Psoas muscle (tissue), 8 donors: ENCODE data around the gene MMP23B. TPM values are rescaled to one million over a fixed set of nuclear protein-coding genes. Genes with fewer than 3 reads are reported as not detected.
A peak's percentile ranks its signal among the peaks of the same experiment; 100 is the strongest.

Experiments used
- ATAC-seq, 4 donors: fragments of 200-7000 bp; cut with Tn5 transposase; one replicate each; pipeline ENCODE4 v1.9.1; 2020; ENCODE audit warnings: moderate library complexity in 3 of 4, mild to moderate bottlenecking in 2 of 4
- DNase-seq, 2 donors: peaks; one replicate each; pipeline ENCODE4 v3.0.0-alpha.2; 2020
- H3K27ac ChIP-seq: fragments of 200-600 bp; one replicate; pipeline ENCODE4 v1.8.0; 2022
- H3K27me3 ChIP-seq, 3 donors: fragments of 200-600 bp in 1 of 3; one replicate each; pipeline versions ENCODE4 v1.6.1 to v1.8.0; 2013 to 2022; ENCODE audit warnings: low read length in 2 of 3, mild to moderate bottlenecking in 2 of 3, moderate library complexity in 1 of 3; ENCODE audit not compliant: insufficient read depth in 3 of 3
- H3K36me3 ChIP-seq, 2 donors: fragments of 200-600 bp in 1 of 2; one replicate each; pipeline versions ENCODE4 v1.6.1 to v1.8.0; 2013 to 2022; ENCODE audit warnings: low read depth in 1 of 2, mild to moderate bottlenecking in 1 of 2, moderate library complexity in 1 of 2; ENCODE audit not compliant: insufficient read depth in 1 of 2
- H3K4me1 ChIP-seq: fragments of 200-600 bp; one replicate; pipeline ENCODE4 v1.8.0; 2022
- H3K4me3 ChIP-seq: fragments of 200-600 bp; one replicate; pipeline ENCODE4 v1.8.0; 2022; ENCODE audit warnings: mild to moderate bottlenecking
- H3K9me3 ChIP-seq: fragments of 200-600 bp; one replicate; pipeline ENCODE4 v1.8.0; 2022
- CTCF ChIP-seq: fragments of 200-600 bp; IDR thresholded peaks from one replicate; pipeline ENCODE4 v1.8.0; 2022; ENCODE audit warnings: antibody characterized with exemption
- WGBS, 3 donors: extraction: QIAGEN DNeasy Blood & Tissue Kit; methylation state at CpG; one replicate each; pipeline versions ENCODE4 v1.1.6 to v1.1.7; 2013; 5-methylcytosine and 5-hydroxymethylcytosine counted together
- intact Hi-C, 2 donors: fragments of 100-400 bp; cut with DNase I; formaldehyde crosslinking; loops; one replicate each; pipeline versions ENCODE4 v1.11.0 to v1.14.2; 2022
- polyA plus RNA-seq, 3 donors: library from polyadenylated mRNA; stranded (reverse); fragments of 200-250 nt; gene quantifications; one replicate each; pipeline ENCODE4 v1.2.3, GENCODE V29; 2013
- total RNA-seq, 4 donors: library from RNA; stranded (reverse); fragmentation: NEBNext Ultra II Directional in 2 of 4; extraction: Animal tissue kit (Norgen Biotek cat#: 25700) in 2 of 4; gene quantifications; one replicate each; pipeline versions ENCODE4 v1.2.1 to v1.2.4, GENCODE V29; 2021 to 2023
- donor health status: healthy with polysubstance abuse.
- donor health status: DM: no; HTN: no; CAD: no; lungs with moderate emphysema.
- donor health status: Bipolar disorder and iron deficiency.
- donor health status: healthy.
- donor health status: DM: yes; HTN: yes; CAD: no.
- donor health status: DM: no; HTN: no; CAD: no.
- donor health status: DM: no; HTN: no; CAD: no.
- donor health status: DM: yes; HTN: yes; CAD: no.

MMP23B gene
- total and polyA plus RNA-seq, 7 donors: 0.25 to 1.8 (median 0.32) TPM; not detected in 2

GRCh38 chr1:1610796-1611195 lies 21.2 kb upstream of the MMP23B start:
- WGBS, 3 donors: 66 to 74% (median 66%) methylated on average over 9 of the region's 9 CpGs

GRCh38 chr1:1612104-1612400 lies 19.9 kb upstream of the MMP23B start:
- 87 to 92% (median 87%) methylated on average over 3 of the region's 3 CpGs for WGBS, 3 donors
- peaks cover 0 to 4% of the 10 kb centered on the region in 2 donors for H3K36me3 ChIP-seq
- intact Hi-C loops: loop anchor here (5.0 kb wide), 1 partner anchor 35 kb away; no protein-coding TSS in a partner anchor
- H3K27ac ChIP-seq: no peak overlapping the region
- no peak for TF ChIP-seq CTCF
- DNase-seq (no peak), ATAC-seq (no peak)
- H3K4me1 ChIP-seq: peaks cover 19% of the 10 kb centered on the region
- H3K27me3 ChIP-seq: no peaks in the 10 kb centered on the region
- no peaks in the 10 kb centered on the region for H3K9me3 ChIP-seq
- no peak overlapping the region for H3K4me3 ChIP-seq

More at GRCh38 chr1:1610796-1611195, 21.2 kb upstream of the MMP23B start:
- H3K27ac ChIP-seq: no peak overlapping the region
- no peak overlapping the region for H3K4me3 ChIP-seq
- peaks cover 13% of the 10 kb centered on the region for H3K4me1 ChIP-seq
- intact Hi-C loops: loop anchor here (5.0 kb wide), 1 partner anchor 33 kb away; no protein-coding TSS in a partner anchor
- no peak for ATAC-seq
- peaks cover 0 to 4% of the 10 kb centered on the region in 2 donors for H3K36me3 ChIP-seq
- DNase-seq: no peak
- no peaks in the 10 kb centered on the region for H3K9me3 ChIP-seq
- H3K27me3 ChIP-seq: no peaks in the 10 kb centered on the region
- TF ChIP-seq CTCF: no peak

GRCh38 chr1:1613509-1614082 lies 18.4 kb upstream of the MMP23B start:
- Histone ChIP-seq H3K9me3 (no peaks in the 10 kb centered on the region), H3K27me3 (no peaks in the 10 kb centered on the region), H3K27ac (no peak overlapping the region), H3K4me3 (peak overlapping the region; percentile 97), H3K4me1 (peaks cover 25% of the 10 kb centered on the region), H3K36me3 (peaks cover 0 to 17% of the 10 kb centered on the region in 2 donors)
- no peak for TF ChIP-seq CTCF
- intact Hi-C loops: loop anchor here (5.0 kb wide), 1 partner anchor 36 kb away; no protein-coding TSS in a partner anchor
- DNase-seq: no peak
- 74 to 81% (median 80%) methylated on average over 11 of the region's 11 CpGs for WGBS, 3 donors
- no peak for ATAC-seq

GRCh38 chr1:1614204-1614953 lies 17.6 kb upstream of the MMP23B start:
- no peak for TF ChIP-seq CTCF
- 19 to 24% (median 20%) methylated on average over 30 of the region's 30 CpGs for WGBS, 3 donors
- DNase-seq (peak; percentile 20 to 54), ATAC-seq (peak in 1 of 4 donors; percentile 1)
- Histone ChIP-seq H3K4me1 (peaks cover 27% of the 10 kb centered on the region), H3K9me3 (no peaks in the 10 kb centered on the region), H3K36me3 (peaks cover 0 to 19% of the 10 kb centered on the region in 2 donors), H3K4me3 (peak overlapping the region; percentile 97), H3K27ac (peak overlapping the region; percentile 100), H3K27me3 (no peaks in the 10 kb centered on the region)
- intact Hi-C loops: loop anchor here (5.0 kb wide), 1 partner anchor 37 kb away; no protein-coding TSS in a partner anchor
